A549 (cell line): ENCODE data around the gene APOD.
"Not testable (repeated sequence)": the region's sequence is repeated elsewhere in the genome, so short reads cannot be mapped to it uniquely, and the experiment has no call there.

ENCODE experiments used
- CBX2 ChIP-seq: fragments of 200-600 bp; sonication (generic); IDR thresholded peaks from 2 replicates; pipeline ENCODE4 v1.6.1; 2016; ENCODE audit warnings: low read depth, mild to moderate bottlenecking, borderline replicate concordance
- EP300 ChIP-seq, 2 experiments: fragments of >200 bp; sonication (Bioruptor Twin); formaldehyde crosslinking; IDR thresholded peaks; 2 replicates in 1 of 2; 3 replicates in 1 of 2; pipeline ENCODE4 v1.6.1; 2016 to 2017
- ESRRA ChIP-seq: fragments of 150-350 bp; IDR thresholded peaks from 2 replicates; pipeline ENCODE4 v1.6.1; 2014; ENCODE audit warnings: mild to moderate bottlenecking, low read length, borderline replicate concordance
- KDM5A ChIP-seq: fragments of 200-600 bp; sonication (generic); IDR thresholded peaks from 2 replicates; pipeline ENCODE4 v1.6.1; 2016; ENCODE audit warnings: antibody characterized with exemption, mild to moderate bottlenecking
- MYC ChIP-seq: IDR thresholded peaks from 2 replicates; pipeline ENCODE4 v1.6.1; 2012; ENCODE audit warnings: mild to moderate bottlenecking, inconsistent platforms, low read length, improper control_type of control experiment, borderline replicate concordance
- NFE2L2 ChIP-seq: fragments of 150-350 bp; conservative IDR thresholded peaks from 2 replicates; pipeline ENCODE4 v1.6.1; 2014; ENCODE audit warnings: low read length
- RARB ChIP-seq: fragments of 250-450 bp; sonication (Bioruptor Pico); IDR thresholded peaks from 2 replicates; pipeline ENCODE4 v1.8.0; 2021; ENCODE audit warnings: mild to moderate bottlenecking, moderate library complexity
- RNF2 ChIP-seq: fragments of 200-600 bp; sonication (generic); IDR thresholded peaks from 2 replicates; pipeline ENCODE4 v1.6.1; 2016; ENCODE audit warnings: low read depth, mild to moderate bottlenecking, antibody characterized with exemption, moderate library complexity, borderline replicate concordance
- TF ChIP-seq, protein P1 (sequence below): fragments of 200-600 bp; sonication (generic); IDR thresholded peaks from 2 replicates; pipeline ENCODE4 v1.6.1; 2016; ENCODE audit warnings: antibody characterized with exemption, mild to moderate bottlenecking, moderate library complexity
- TF ChIP-seq, protein P2 (sequence below): fragments of >200 bp; sonication (Bioruptor Twin); formaldehyde crosslinking; IDR thresholded peaks from 3 replicates; pipeline ENCODE4 v1.5.1; 2016
- TF ChIP-seq, protein P3 (sequence below): fragments of 450-650 bp; IDR thresholded peaks from 2 replicates; pipeline ENCODE4 v1.6.1; 2014; ENCODE audit warnings: antibody characterized with exemption
- TF ChIP-seq, protein P4 (sequence below): IDR thresholded peaks from 2 replicates; pipeline ENCODE4 v1.6.1; 2012

DNA sequence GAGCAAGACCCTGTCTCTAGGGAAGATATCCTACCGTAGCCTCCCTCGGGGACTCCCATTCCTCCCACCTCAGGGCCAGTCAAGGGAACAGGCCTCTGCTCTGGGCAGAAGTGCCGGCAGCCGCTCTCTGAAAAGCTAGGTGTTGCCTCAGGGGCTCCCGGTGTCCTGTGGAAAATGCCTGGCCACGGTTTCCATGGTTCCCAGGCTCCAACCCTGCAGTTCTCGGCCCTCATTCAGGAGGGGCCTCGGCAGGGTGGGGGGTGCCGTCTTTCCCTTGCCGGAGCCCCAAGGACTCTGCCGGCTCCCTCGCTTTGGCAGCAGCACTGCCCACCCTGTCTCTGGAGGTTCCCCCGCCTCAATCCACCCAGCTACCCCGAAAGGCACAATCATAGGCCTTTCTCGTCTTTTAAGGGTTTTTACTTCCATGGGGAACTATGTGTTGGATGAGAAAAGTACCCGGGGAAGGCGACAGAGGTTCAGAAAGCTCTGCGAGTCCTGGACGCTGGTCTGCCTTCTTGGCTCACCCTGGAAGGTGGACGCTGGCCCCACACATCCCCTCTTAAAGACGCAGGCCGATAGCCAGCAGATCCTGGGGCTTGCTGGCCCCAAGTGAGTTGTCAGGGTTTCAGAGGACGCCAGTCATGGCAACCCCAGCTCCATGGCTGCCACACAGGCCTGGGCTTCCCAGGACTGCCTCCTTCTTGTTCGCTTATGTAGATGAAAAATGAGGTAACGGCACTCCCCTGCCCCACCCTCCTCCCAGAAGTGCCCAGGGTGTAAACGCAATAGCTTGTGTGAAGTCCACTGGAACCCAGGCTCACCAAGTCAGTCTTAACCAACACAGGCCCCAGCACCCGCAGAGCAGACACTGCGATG lies 34.3 kb upstream of the APOD start:
- TF ChIP-seq EP300 (IDR thresholded peaks at IDR 0.05); CBX2; ESRRA; RNF2; MYC; KDM5A; RARB; NFE2L2: not testable (repeated sequence)
- TF ChIP-seq, protein P1, sequence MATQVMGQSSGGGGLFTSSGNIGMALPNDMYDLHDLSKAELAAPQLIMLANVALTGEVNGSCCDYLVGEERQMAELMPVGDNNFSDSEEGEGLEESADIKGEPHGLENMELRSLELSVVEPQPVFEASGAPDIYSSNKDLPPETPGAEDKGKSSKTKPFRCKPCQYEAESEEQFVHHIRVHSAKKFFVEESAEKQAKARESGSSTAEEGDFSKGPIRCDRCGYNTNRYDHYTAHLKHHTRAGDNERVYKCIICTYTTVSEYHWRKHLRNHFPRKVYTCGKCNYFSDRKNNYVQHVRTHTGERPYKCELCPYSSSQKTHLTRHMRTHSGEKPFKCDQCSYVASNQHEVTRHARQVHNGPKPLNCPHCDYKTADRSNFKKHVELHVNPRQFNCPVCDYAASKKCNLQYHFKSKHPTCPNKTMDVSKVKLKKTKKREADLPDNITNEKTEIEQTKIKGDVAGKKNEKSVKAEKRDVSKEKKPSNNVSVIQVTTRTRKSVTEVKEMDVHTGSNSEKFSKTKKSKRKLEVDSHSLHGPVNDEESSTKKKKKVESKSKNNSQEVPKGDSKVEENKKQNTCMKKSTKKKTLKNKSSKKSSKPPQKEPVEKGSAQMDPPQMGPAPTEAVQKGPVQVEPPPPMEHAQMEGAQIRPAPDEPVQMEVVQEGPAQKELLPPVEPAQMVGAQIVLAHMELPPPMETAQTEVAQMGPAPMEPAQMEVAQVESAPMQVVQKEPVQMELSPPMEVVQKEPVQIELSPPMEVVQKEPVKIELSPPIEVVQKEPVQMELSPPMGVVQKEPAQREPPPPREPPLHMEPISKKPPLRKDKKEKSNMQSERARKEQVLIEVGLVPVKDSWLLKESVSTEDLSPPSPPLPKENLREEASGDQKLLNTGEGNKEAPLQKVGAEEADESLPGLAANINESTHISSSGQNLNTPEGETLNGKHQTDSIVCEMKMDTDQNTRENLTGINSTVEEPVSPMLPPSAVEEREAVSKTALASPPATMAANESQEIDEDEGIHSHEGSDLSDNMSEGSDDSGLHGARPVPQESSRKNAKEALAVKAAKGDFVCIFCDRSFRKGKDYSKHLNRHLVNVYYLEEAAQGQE, result not testable (repeated sequence)
- TF ChIP-seq, protein P2, sequence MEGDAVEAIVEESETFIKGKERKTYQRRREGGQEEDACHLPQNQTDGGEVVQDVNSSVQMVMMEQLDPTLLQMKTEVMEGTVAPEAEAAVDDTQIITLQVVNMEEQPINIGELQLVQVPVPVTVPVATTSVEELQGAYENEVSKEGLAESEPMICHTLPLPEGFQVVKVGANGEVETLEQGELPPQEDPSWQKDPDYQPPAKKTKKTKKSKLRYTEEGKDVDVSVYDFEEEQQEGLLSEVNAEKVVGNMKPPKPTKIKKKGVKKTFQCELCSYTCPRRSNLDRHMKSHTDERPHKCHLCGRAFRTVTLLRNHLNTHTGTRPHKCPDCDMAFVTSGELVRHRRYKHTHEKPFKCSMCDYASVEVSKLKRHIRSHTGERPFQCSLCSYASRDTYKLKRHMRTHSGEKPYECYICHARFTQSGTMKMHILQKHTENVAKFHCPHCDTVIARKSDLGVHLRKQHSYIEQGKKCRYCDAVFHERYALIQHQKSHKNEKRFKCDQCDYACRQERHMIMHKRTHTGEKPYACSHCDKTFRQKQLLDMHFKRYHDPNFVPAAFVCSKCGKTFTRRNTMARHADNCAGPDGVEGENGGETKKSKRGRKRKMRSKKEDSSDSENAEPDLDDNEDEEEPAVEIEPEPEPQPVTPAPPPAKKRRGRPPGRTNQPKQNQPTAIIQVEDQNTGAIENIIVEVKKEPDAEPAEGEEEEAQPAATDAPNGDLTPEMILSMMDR, result not testable (repeated sequence)
- TF ChIP-seq, protein P3, sequence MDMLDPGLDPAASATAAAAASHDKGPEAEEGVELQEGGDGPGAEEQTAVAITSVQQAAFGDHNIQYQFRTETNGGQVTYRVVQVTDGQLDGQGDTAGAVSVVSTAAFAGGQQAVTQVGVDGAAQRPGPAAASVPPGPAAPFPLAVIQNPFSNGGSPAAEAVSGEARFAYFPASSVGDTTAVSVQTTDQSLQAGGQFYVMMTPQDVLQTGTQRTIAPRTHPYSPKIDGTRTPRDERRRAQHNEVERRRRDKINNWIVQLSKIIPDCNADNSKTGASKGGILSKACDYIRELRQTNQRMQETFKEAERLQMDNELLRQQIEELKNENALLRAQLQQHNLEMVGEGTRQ, result not testable (repeated sequence)
- TF ChIP-seq, protein P4, sequence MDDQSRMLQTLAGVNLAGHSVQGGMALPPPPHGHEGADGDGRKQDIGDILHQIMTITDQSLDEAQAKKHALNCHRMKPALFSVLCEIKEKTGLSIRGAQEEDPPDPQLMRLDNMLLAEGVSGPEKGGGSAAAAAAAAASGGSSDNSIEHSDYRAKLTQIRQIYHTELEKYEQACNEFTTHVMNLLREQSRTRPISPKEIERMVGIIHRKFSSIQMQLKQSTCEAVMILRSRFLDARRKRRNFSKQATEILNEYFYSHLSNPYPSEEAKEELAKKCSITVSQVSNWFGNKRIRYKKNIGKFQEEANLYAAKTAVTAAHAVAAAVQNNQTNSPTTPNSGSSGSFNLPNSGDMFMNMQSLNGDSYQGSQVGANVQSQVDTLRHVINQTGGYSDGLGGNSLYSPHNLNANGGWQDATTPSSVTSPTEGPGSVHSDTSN, result not testable (repeated sequence)
